Epithelial cell of esophagus (primary cell): ENCODE data around the gene RFT1.
A peak's percentile ranks its signal among the peaks of the same experiment; 100 is the strongest.

Source experiments
- DNase-seq: peaks from one replicate; pipeline ENCODE4 v3.0.0; 2010; ENCODE audit warnings: low read depth
- H3K4me3 ChIP-seq: 2 replicates; pipeline ENCODE4 v1.5.1; 2011; ENCODE audit warnings: mild to moderate bottlenecking, low read length, control low read depth
- CTCF ChIP-seq: IDR thresholded peaks from 2 replicates; pipeline ENCODE4 v1.5.1; 2011; ENCODE audit warnings: low read depth, mild to moderate bottlenecking, low read length, control low read depth, inconsistent platforms; ENCODE audit not compliant: insufficient read depth; ENCODE audit errors: missing control alignments

RFT1 gene

GRCh38 chr3:53171827-53172505, 41.7 kb upstream of the RFT1 start:
- no peak for DNase-seq
- no peak overlapping the region for H3K4me3 ChIP-seq
- TF ChIP-seq CTCF: no peak

- H3K4me3 ChIP-seq: no peak overlapping the region
- TF ChIP-seq CTCF: no peak
- DNase-seq: no peak
Observed at GRCh38 chr3:53171064-53171418, 40.8 kb upstream of the RFT1 start.

- no peak for DNase-seq
- no peak for TF ChIP-seq CTCF
- H3K4me3 ChIP-seq: no peak overlapping the region
Observed at GRCh38 chr3:53170325-53171063, 40.3 kb upstream of the RFT1 start.

- TF ChIP-seq CTCF: no peak
- DNase-seq: no peak
- H3K4me3 ChIP-seq: no peak overlapping the region
Observed at GRCh38 chr3:53169832-53170324, 39.6 kb upstream of the RFT1 start.

GRCh38 chr3:53169045-53169831, 39.0 kb upstream of the RFT1 start:
- no peak overlapping the region for H3K4me3 ChIP-seq
- no peak for TF ChIP-seq CTCF
- peak; percentile 42 for DNase-seq

- DNase-seq: no peak
- no peak for TF ChIP-seq CTCF
- no peak overlapping the region for H3K4me3 ChIP-seq
Observed at GRCh38 chr3:53168175-53168923, 38.1 kb upstream of the RFT1 start.
